Uterus (tissue), 4 donors: ENCODE measurements around the gene TP53I3. TPM values are rescaled to one million over a fixed set of nuclear protein-coding genes. Genes with fewer than 3 reads are reported as not detected.
"Not testable (repeated sequence)": the region's sequence is repeated elsewhere in the genome, so short reads cannot be mapped to it uniquely, and the experiment has no call there.

Experiments used
- DNase-seq, 2 donors: peaks; one replicate each; pipeline ENCODE4 v3.0.0-alpha.2; 2019 to 2020
- H3K27ac ChIP-seq, 2 donors: fragments of 200-600 bp; sonication (generic); 1 replicate in 1 of 2; 2 replicates in 1 of 2; pipeline ENCODE4 v1.5.1; 2016 to 2018
- H3K27me3 ChIP-seq, 2 donors: fragments of 200-600 bp; sonication (generic); one replicate each; pipeline ENCODE4 v1.5.1; 2018 to 2019; ENCODE audit warnings: control low read depth in 1 of 2
- H3K36me3 ChIP-seq, 2 donors: fragments of 200-600 bp; sonication (generic); one replicate each; pipeline ENCODE4 v1.5.1; 2019; ENCODE audit warnings: control low read depth in 1 of 2
- H3K4me1 ChIP-seq, 2 donors: fragments of 200-600 bp; sonication (generic); one replicate each; pipeline ENCODE4 v1.5.1; 2018 to 2019; ENCODE audit warnings: control low read depth in 1 of 2
- H3K4me3 ChIP-seq, 2 donors: fragments of 200-600 bp; sonication (generic); 1 replicate in 1 of 2; 2 replicates in 1 of 2; pipeline ENCODE4 v1.5.1; 2018 to 2019; ENCODE audit warnings: mild to moderate bottlenecking in 1 of 2
- H3K9me3 ChIP-seq, 2 donors: fragments of 200-600 bp; sonication (generic); one replicate each; pipeline ENCODE4 v1.5.1; 2019; ENCODE audit warnings: control low read depth in 1 of 2
- POLR2A ChIP-seq, 2 donors: fragments of 450-650 bp; IDR thresholded peaks; one replicate each; pipeline ENCODE4 v1.6.1; 2016; ENCODE audit warnings: antibody characterized with exemption in 2 of 2, mild to moderate bottlenecking in 1 of 2, moderate library complexity in 1 of 2
- intact Hi-C: fragments of 100-400 bp; cut with DNase I; formaldehyde crosslinking; loops from one replicate; pipeline ENCODE4 v1.15.1; 2023; ENCODE audit warnings: low total_unique reads
- total RNA-seq, 4 donors: library from RNA; depleted of rRNA in 3 of 4; stranded (reverse); fragments of >200 nt in 3 of 4; gene quantifications; one replicate each; pipeline versions ENCODE4 v1.1.0 to v1.2.4, GENCODE V29; 2014 to 2023
- TF ChIP-seq, protein P1 (sequence below), 4 experiments: fragments of 200-600 bp in 2 of 4; fragments of 450-650 bp in 2 of 4; sonication (generic) in 2 of 4; IDR thresholded peaks; one replicate each; pipeline ENCODE4 v1.5.1; 2016 to 2019; ENCODE audit warnings: antibody characterized with exemption in 4 of 4, mild to moderate bottlenecking in 2 of 4, moderate library complexity in 1 of 4
- donor health status: DM: yes; HTN: yes; CAD: no.

Gene TP53I3
- total RNA-seq, 4 donors from 2014 or later, result 0.77 to 55.4 (median 10.1) TPM

DNA sequence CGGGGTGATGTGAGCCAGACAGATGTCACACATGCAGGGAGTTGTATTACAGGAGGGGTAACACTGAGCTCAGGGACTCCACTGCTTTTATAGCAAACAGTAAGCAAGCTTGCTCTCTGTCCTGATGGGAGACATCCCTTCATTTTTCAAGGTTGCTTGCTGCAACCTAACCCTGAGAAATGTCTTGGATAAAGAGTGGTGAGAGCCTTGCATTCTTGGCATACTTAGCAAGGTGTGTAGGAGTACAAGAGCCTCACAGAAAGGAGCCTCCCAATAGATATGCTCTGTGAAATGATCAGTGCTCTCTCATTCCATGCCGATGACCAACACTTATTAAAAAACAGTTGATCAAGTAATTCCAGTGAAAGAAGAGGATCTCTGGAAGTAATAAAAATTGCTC lies 30.4 kb upstream of the TP53I3 start:
- H3K4me1 ChIP-seq, result no peaks in the 10 kb centered on the region
- H3K36me3 ChIP-seq, result no peaks in the 10 kb centered on the region
- TF ChIP-seq, protein P1, sequence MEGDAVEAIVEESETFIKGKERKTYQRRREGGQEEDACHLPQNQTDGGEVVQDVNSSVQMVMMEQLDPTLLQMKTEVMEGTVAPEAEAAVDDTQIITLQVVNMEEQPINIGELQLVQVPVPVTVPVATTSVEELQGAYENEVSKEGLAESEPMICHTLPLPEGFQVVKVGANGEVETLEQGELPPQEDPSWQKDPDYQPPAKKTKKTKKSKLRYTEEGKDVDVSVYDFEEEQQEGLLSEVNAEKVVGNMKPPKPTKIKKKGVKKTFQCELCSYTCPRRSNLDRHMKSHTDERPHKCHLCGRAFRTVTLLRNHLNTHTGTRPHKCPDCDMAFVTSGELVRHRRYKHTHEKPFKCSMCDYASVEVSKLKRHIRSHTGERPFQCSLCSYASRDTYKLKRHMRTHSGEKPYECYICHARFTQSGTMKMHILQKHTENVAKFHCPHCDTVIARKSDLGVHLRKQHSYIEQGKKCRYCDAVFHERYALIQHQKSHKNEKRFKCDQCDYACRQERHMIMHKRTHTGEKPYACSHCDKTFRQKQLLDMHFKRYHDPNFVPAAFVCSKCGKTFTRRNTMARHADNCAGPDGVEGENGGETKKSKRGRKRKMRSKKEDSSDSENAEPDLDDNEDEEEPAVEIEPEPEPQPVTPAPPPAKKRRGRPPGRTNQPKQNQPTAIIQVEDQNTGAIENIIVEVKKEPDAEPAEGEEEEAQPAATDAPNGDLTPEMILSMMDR (IDR thresholded peaks at IDR 0.05), result no peak
- no peak for TF ChIP-seq POLR2A (IDR thresholded peaks at IDR 0.05)
- intact Hi-C loops, result no loop called here
- no peak overlapping the region for H3K4me3 ChIP-seq
- H3K9me3 ChIP-seq, result no peaks in the 10 kb centered on the region
- no peak overlapping the region for H3K27ac ChIP-seq
- no peaks in the 10 kb centered on the region for H3K27me3 ChIP-seq
- DNase-seq, result no peak

DNA sequence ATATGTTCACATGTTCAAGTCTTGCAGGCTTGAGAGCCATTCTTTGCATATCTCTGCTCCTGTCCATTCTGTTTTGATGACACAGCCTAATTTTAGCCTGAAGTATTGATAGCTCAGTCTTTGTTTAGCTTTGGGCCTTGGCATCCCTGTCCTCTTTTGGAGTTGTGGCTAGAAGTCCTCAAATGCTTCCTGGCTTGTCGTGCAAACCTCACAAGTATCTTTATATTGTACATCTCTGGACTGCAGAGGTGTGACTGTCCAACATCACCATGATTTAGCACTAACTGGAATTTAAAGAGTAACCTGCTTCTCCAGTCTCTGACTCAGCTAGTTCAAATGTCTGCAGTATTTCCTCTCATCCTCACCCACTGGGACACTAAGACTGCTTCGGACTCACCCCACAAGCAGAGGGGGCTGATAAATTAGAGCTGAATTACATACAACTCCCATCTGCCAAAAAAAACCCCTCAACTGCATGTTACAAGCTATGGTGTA lies 26.8 kb upstream of the TP53I3 start:
- Histone ChIP-seq H3K9me3 (no peaks in the 10 kb centered on the region), H3K4me3 (no peak overlapping the region), H3K4me1 (no peaks in the 10 kb centered on the region), H3K36me3 (no peaks in the 10 kb centered on the region), H3K27me3 (no peaks in the 10 kb centered on the region), H3K27ac (no peak overlapping the region)
- no peak for DNase-seq
- intact Hi-C loops, result no loop called here
- no peak for TF ChIP-seq POLR2A (IDR thresholded peaks at IDR 0.05)
- TF ChIP-seq, protein P1 (IDR thresholded peaks at IDR 0.05), result no peak

DNA sequence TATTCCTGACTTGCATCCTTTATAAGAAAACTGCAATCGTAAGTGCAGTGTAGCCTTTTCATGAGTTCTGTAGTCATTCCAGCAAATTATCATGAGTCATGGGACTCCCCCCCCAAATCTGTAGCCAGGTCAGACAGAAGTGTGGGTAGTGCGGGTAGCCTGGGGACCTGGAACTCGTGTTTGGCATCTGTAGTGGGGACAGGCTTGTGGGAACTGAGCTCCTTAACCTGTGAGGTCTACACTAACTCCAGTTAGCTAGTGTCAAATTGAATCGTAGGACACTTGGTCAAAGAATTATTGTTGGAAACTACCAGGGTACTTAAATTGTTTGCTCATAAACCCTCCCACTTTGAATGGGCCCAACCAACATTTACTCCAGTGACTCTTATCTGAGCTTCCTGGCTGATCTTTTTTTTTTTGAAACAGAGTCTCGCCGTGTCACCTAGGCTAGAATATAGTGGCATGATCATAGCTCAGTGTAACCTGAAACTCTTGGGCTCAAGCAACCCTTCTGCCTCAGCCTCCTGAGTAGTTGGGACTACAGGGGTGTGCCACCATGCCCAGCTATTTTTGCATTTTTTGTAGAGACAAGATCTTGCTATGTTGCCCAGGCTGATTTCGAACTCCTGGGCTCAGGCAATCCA lies 26.1 kb upstream of the TP53I3 start:
- intact Hi-C loops, result no loop called here
- Histone ChIP-seq H3K4me1 (no peaks in the 10 kb centered on the region), H3K4me3 (no peak overlapping the region), H3K36me3 (no peaks in the 10 kb centered on the region), H3K27me3 (no peaks in the 10 kb centered on the region), H3K27ac (no peak overlapping the region), H3K9me3 (no peaks in the 10 kb centered on the region)
- DNase-seq, result no peak
- TF ChIP-seq, protein P1 (IDR thresholded peaks at IDR 0.05), result no peak
- no peak for TF ChIP-seq POLR2A (IDR thresholded peaks at IDR 0.05)

DNA sequence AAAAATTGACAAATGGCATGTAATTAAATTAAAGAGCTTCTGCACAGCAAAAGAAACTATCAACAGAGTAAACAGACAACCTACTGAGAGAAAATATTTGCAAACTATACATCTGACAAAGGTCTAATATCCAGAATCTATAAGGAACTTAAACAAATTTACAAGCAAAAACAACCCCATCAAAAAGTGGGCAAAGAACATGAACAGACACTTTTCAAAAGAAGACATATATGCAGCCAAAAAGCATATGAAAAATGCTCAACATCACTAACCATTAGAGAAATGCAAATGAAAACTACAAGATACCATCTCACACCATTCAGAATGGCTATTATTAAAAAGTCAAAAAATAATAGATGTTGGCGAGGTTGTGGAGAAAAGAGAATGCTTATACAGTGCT lies 24.8 kb upstream of the TP53I3 start:
- H3K9me3 ChIP-seq, DNase-seq, H3K4me1 ChIP-seq, intact Hi-C loops, H3K27me3 ChIP-seq, H3K36me3 ChIP-seq, H3K4me3 ChIP-seq, H3K27ac ChIP-seq: not testable (repeated sequence)

DNA sequence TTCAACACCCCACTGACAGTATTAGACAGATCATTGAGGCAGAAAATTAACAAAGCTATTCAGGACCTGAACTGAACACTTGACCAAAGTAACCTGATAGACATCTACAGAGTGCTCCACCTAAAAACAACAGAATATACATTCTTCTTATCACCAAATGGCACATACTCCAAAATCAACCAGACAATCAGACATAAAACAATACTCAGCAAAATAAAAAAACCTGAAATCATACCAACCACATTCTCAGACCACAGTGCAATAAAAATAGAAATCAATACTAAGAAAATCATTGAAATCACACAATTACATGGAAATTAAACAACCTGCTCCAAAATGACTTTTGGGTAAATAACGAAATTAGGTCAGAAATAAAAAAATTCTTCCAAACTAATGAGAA lies 22.7 kb upstream of the TP53I3 start:
- Histone ChIP-seq H3K4me3 (no peak overlapping the region), H3K36me3 (no peaks in the 10 kb centered on the region), H3K9me3 (no peaks in the 10 kb centered on the region), H3K4me1 (no peaks in the 10 kb centered on the region), H3K27ac (no peak overlapping the region), H3K27me3 (no peaks in the 10 kb centered on the region)
- no peak for DNase-seq
- intact Hi-C loops, result no loop called here
- no peak for TF ChIP-seq POLR2A (IDR thresholded peaks at IDR 0.05)
- TF ChIP-seq, protein P1 (IDR thresholded peaks at IDR 0.05), result no peak

DNA sequence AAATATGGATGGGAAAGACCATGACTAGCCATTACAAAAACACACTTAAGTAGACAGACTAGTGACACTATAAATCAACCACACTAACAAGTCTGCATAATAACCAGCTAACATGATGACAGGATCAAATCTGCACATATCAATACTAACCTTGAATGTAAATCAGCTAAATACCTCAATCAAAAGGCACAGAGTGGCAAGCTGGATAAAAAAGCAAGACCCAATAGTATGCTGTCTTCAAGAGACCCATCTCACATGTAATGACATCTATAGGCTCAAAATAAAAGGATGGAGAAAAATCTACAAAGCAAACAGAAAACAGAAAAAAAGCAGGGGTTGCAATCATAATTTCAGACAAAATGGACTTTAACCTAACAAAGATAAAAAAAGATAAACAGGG lies 22.2 kb upstream of the TP53I3 start:
- no peak overlapping the region for H3K4me3 ChIP-seq
- TF ChIP-seq POLR2A (IDR thresholded peaks at IDR 0.05), result no peak
- TF ChIP-seq, protein P1 (IDR thresholded peaks at IDR 0.05), result no peak
- no peaks in the 10 kb centered on the region for H3K9me3 ChIP-seq
- no peaks in the 10 kb centered on the region for H3K27me3 ChIP-seq
- intact Hi-C loops, result no loop called here
- H3K4me1 ChIP-seq, result no peaks in the 10 kb centered on the region
- H3K27ac ChIP-seq, result no peak overlapping the region
- H3K36me3 ChIP-seq, result no peaks in the 10 kb centered on the region
- no peak for DNase-seq
